Activated T-helper 1 cell treated with Interleukin-2 at 50 U/mL for 16 hours (primary cell): ENCODE data around the gene LRRC41.
"Not testable (repeated sequence)": the region's sequence is repeated elsewhere in the genome, so short reads cannot be mapped to it uniquely, and the experiment has no call there.

Source experiments
- DNase-seq: peaks from one replicate; pipeline ENCODE4 v3.0.0-alpha.2; 2020; ENCODE audit warnings: low read depth

The LRRC41 gene

GRCh38 chr1:46285730-46286477 is 17.5 kb downstream of the LRRC41 start:
- DNase-seq, result no peak

- no peak for DNase-seq
Measured at GRCh38 chr1:46284597-46285564, 18.5 kb downstream of the LRRC41 start.

GRCh38 chr1:46284058-46284457 is 19.4 kb downstream of the LRRC41 start:
- DNase-seq, result no peak

- DNase-seq, result no peak
Measured at GRCh38 chr1:46281021-46281420, 22.4 kb downstream of the LRRC41 start.

GRCh38 chr1:46280092-46280491 is 23.3 kb downstream of the LRRC41 start:
- DNase-seq, result no peak

GRCh38 chr1:46278807-46279206 is 24.6 kb downstream of the LRRC41 start:
- DNase-seq, result no peak

- DNase-seq, result no peak
Measured at GRCh38 chr1:46277658-46278373, 25.6 kb downstream of the LRRC41 start.

GRCh38 chr1:46275030-46275337 is 28.4 kb downstream of the LRRC41 start:
- no peak for DNase-seq

GRCh38 chr1:46274225-46275029 is 29.0 kb downstream of the LRRC41 start:
- DNase-seq, result no peak

GRCh38 chr1:46268578-46268977 is 34.8 kb downstream of the LRRC41 start:
- DNase-seq, result no peak

- DNase-seq, result no peak
Measured at GRCh38 chr1:46263146-46263545, 40.3 kb downstream of the LRRC41 start.

GRCh38 chr1:46262508-46262907 is 40.9 kb downstream of the LRRC41 start:
- DNase-seq, result no peak

- DNase-seq, result no peak
Measured at GRCh38 chr1:46256523-46256922, 46.9 kb downstream of the LRRC41 start.

GRCh38 chr1:46254668-46255067 is 48.7 kb downstream of the LRRC41 start:
- DNase-seq, result no peak

- DNase-seq, result no peak
Measured at GRCh38 chr1:46248122-46248920, 55.1 kb downstream of the LRRC41 start.

- DNase-seq, result peak; percentile 91
Measured at GRCh38 chr1:46247436-46248121, 55.8 kb downstream of the LRRC41 start, which contains the start of gene RAD54L. Gene RAD54L, plus strand, starts transcription at chr1:46247763. Its CDS starts 643 bp downstream, at chr1:46248406.

GRCh38 chr1:46246548-46247435 is 56.6 kb downstream of the LRRC41 start:
- peak; percentile 23 for DNase-seq

- not testable (repeated sequence) for DNase-seq
Measured at GRCh38 chr1:46246136-46246535, 57.3 kb downstream of the LRRC41 start.
